IMR-90 (cell line): ENCODE results near the gene KNTC1. TPM values are rescaled to one million over a fixed set of nuclear protein-coding genes. Genes with fewer than 3 reads are reported as not detected.

ENCODE experiments used
- ATAC-seq: fragments of 200-7000 bp; cut with Tn5 transposase; 2 replicates; pipeline ENCODE4 v1.9.1; 2020; ENCODE audit warnings: low read depth, mild to moderate bottlenecking, moderate library complexity
- BruUV-seq: library from RNA; stranded (reverse); fragments of 400-500 nt; replicated peaks from 2 replicates; lab custom pipeline; 2021; lab: Mats Ljungman, UMichigan
- CTCF ChIA-PET: fragments of 300-600 bp; formaldehyde crosslinking; extraction: SDS; loops from one replicate; lab custom pipeline; 2021; ENCODE audit warnings: antibody characterized with exemption; lab: Yijun Ruan, JAX
- POLR2A ChIA-PET: fragments of 300-600 bp; sonication (Branson Sonifier 250); formaldehyde crosslinking; loops from one replicate; lab custom pipeline; 2022; ENCODE audit warnings: antibody characterized with exemption; ENCODE audit not compliant: unreplicated experiment; lab: Charles Lee
- DNase-seq: peaks from one replicate; pipeline ENCODE4 v3.0.0; 2013
- H2AFZ ChIP-seq: replicated peaks from 2 replicates; pipeline ENCODE3; 2013; ENCODE audit warnings: low read length, mild to moderate bottlenecking; ENCODE audit not compliant: poor library complexity
- H2AK5ac ChIP-seq: 2 replicates; pipeline ENCODE4 v1.6.1; 2013; ENCODE audit warnings: low read depth, low read length, inconsistent platforms
- H2AK9ac ChIP-seq: replicated peaks from 2 replicates; pipeline ENCODE3; 2013; ENCODE audit warnings: mild to moderate bottlenecking, low read depth, low read length, moderate library complexity; ENCODE audit not compliant: poor library complexity
- H2BK120ac ChIP-seq: 2 replicates; pipeline ENCODE4 v1.6.1; 2013; ENCODE audit warnings: low read depth, low read length, inconsistent platforms
- H2BK15ac ChIP-seq: 3 replicates; pipeline ENCODE4 v1.6.1; 2013; ENCODE audit warnings: low read depth, low read length, inconsistent platforms
- H2BK20ac ChIP-seq: 2 replicates; pipeline ENCODE4 v1.6.1; 2013; ENCODE audit warnings: low read depth, mild to moderate bottlenecking, inconsistent platforms, low read length, moderate library complexity
- H2BK5ac ChIP-seq: 2 replicates; pipeline ENCODE4 v1.6.1; 2013; ENCODE audit warnings: mild to moderate bottlenecking, low read depth, low read length, inconsistent platforms; ENCODE audit not compliant: poor library complexity, severe bottlenecking
- H3K14ac ChIP-seq: replicated peaks from 2 replicates; pipeline ENCODE4 v1.6.1; 2013; ENCODE audit warnings: low read depth, low read length, inconsistent platforms
- H3K18ac ChIP-seq: 2 replicates; pipeline ENCODE4 v1.6.1; 2013; ENCODE audit warnings: low read depth, low read length, control low read depth
- H3K23ac ChIP-seq: 2 replicates; pipeline ENCODE4 v1.6.1; 2013; ENCODE audit warnings: low read depth, low read length, inconsistent platforms
- H3K27ac ChIP-seq: 2 replicates; pipeline ENCODE4 v1.5.1; 2013; ENCODE audit warnings: mild to moderate bottlenecking, control low read depth, low read length; ENCODE audit not compliant: insufficient read depth
- H3K27me3 ChIP-seq: 2 replicates; pipeline ENCODE4 v1.6.1; 2013; ENCODE audit warnings: low read length; ENCODE audit not compliant: control insufficient read depth, insufficient read depth
- H3K36me3 ChIP-seq: 2 replicates; pipeline ENCODE4 v1.6.1; 2013; ENCODE audit warnings: low read length, mixed read lengths; ENCODE audit not compliant: control insufficient read depth, insufficient read depth
- H3K4ac ChIP-seq: 2 replicates; pipeline ENCODE4 v1.6.1; 2013; ENCODE audit warnings: low read depth, low read length, inconsistent platforms
- H3K4me1 ChIP-seq: 2 replicates; pipeline ENCODE4 v1.6.1; 2013; ENCODE audit warnings: low read length, mixed read lengths; ENCODE audit not compliant: control insufficient read depth, insufficient read depth
- H3K4me2 ChIP-seq: 2 replicates; pipeline ENCODE4 v1.6.1; 2013; ENCODE audit warnings: low read depth, mild to moderate bottlenecking, control low read depth, low read length, moderate library complexity
- H3K4me3 ChIP-seq: 2 replicates; pipeline ENCODE4 v1.5.1; 2013; ENCODE audit warnings: low read depth, mild to moderate bottlenecking, control low read depth, low read length, moderate library complexity; ENCODE audit not compliant: insufficient read depth
- H3K56ac ChIP-seq: 2 replicates; pipeline ENCODE4 v1.6.1; 2013; ENCODE audit warnings: low read length, inconsistent platforms; ENCODE audit not compliant: insufficient read depth; ENCODE audit errors: extremely low read depth
- H3K79me1 ChIP-seq, 2 experiments: 2 replicates each; pipeline ENCODE4 v1.6.1; 2013; ENCODE audit warnings: low read length in 2 of 2, inconsistent platforms in 1 of 2, low read depth in 1 of 2
- H3K9ac ChIP-seq: 2 replicates; pipeline ENCODE4 v1.6.1; 2013; ENCODE audit warnings: low read depth, low read length, control low read depth
- H3K9me1 ChIP-seq: 2 replicates; pipeline ENCODE4 v1.6.1; 2013; ENCODE audit warnings: low read length, inconsistent platforms; ENCODE audit not compliant: insufficient read depth
- H3K9me3 ChIP-seq: 2 replicates; pipeline ENCODE4 v1.6.1; 2013; ENCODE audit warnings: low read length; ENCODE audit not compliant: control insufficient read depth, insufficient read depth
- H4K20me1 ChIP-seq: 2 replicates; pipeline ENCODE4 v1.6.1; 2013; ENCODE audit warnings: low read length, inconsistent platforms; ENCODE audit not compliant: insufficient read depth
- H4K5ac ChIP-seq: 2 replicates; pipeline ENCODE4 v1.6.1; 2013; ENCODE audit warnings: mild to moderate bottlenecking, low read depth, low read length, control low read depth
- H4K8ac ChIP-seq, 2 experiments: 2 replicates each; pipeline ENCODE4 v1.6.1; 2013; ENCODE audit warnings: low read depth in 2 of 2, low read length in 2 of 2, control low read depth in 1 of 2, inconsistent platforms in 1 of 2
- H4K91ac ChIP-seq: 2 replicates; pipeline ENCODE4 v1.6.1; 2013; ENCODE audit warnings: low read depth, low read length, inconsistent platforms; ENCODE audit not compliant: insufficient read depth
- BHLHE40 ChIP-seq: fragments of 150-350 bp; IDR thresholded peaks from 2 replicates; pipeline ENCODE4 v1.6.1; 2016; ENCODE audit warnings: mild to moderate bottlenecking, low read depth, low read length
- CEBPB ChIP-seq: IDR thresholded peaks from 2 replicates; pipeline ENCODE4 v1.6.1; 2012; ENCODE audit warnings: low read depth, low read length, improper control_type of control experiment
- CHD1 ChIP-seq: IDR thresholded peaks from 2 replicates; pipeline ENCODE4 v1.6.1; 2012; ENCODE audit warnings: low read depth, low read length, improper control_type of control experiment
- FOS ChIP-seq: fragments of 150-350 bp; IDR thresholded peaks from 2 replicates; pipeline ENCODE4 v1.6.1; 2016; ENCODE audit warnings: low read depth, low read length
- MAFK ChIP-seq: IDR thresholded peaks from 2 replicates; pipeline ENCODE4 v1.6.1; 2012; ENCODE audit warnings: low read depth, low read length, improper control_type of control experiment
- MAZ ChIP-seq: IDR thresholded peaks from 2 replicates; pipeline ENCODE4 v1.6.1; 2012; ENCODE audit warnings: low read depth, mild to moderate bottlenecking, low read length, improper control_type of control experiment, moderate library complexity, borderline replicate concordance
- MXI1 ChIP-seq: IDR thresholded peaks from 2 replicates; pipeline ENCODE4 v1.6.1; 2012; ENCODE audit warnings: low read depth, mild to moderate bottlenecking, low read length, moderate library complexity, borderline replicate concordance
- NFE2L2 ChIP-seq: fragments of 150-350 bp; IDR thresholded peaks from 2 replicates; pipeline ENCODE4 v1.6.1; 2016; ENCODE audit warnings: low read depth, mild to moderate bottlenecking, low read length
- POLR2A ChIP-seq: IDR thresholded peaks from 2 replicates; pipeline ENCODE4 v1.6.1; 2012; ENCODE audit warnings: mild to moderate bottlenecking, low read depth, low read length
- RAD21 ChIP-seq: IDR thresholded peaks from 2 replicates; pipeline ENCODE4 v1.6.1; 2012; ENCODE audit warnings: low read length, improper control_type of control experiment
- RCOR1 ChIP-seq: IDR thresholded peaks from 2 replicates; pipeline ENCODE4 v1.6.1; 2012; ENCODE audit warnings: mild to moderate bottlenecking, low read length, improper control_type of control experiment; ENCODE audit not compliant: insufficient replicate concordance
- RFX5 ChIP-seq: IDR thresholded peaks from 2 replicates; pipeline ENCODE4 v1.8.0; 2012; ENCODE audit warnings: low read depth, mild to moderate bottlenecking, low read length, moderate library complexity
- SMC3 ChIP-seq: fragments of 150-350 bp; IDR thresholded peaks from 2 replicates; pipeline ENCODE4 v1.6.1; 2016; ENCODE audit warnings: low read depth, mild to moderate bottlenecking, antibody characterized with exemption, low read length, moderate library complexity
- WGBS, 2 experiments: methylation state at CpG; one replicate each; pipeline versions ENCODE4 v1.1.5 to v1.1.7; 2013; ENCODE audit warnings: missing lambda C conversion rate in 2 of 2; ENCODE audit not compliant: insufficient read length in 1 of 2; ENCODE audit errors: extremely low coverage in 2 of 2; 5-methylcytosine and 5-hydroxymethylcytosine counted together
- dilution Hi-C: fragments of 300-500 bp; cut with HindIII; formaldehyde crosslinking; loops from one replicate; pipeline ENCODE4 v1.14.3; 2018; ENCODE audit warnings: low sequenced_read_pairs; ENCODE audit not compliant: unreplicated experiment
- in situ Hi-C: fragments of 300-500 bp; cut with MboI; formaldehyde crosslinking; loops from 3 replicates; pipeline ENCODE4 v1.14.3; 2019; ENCODE audit warnings: low sequenced_read_pairs, inconsistent platforms, mixed read lengths
- intact Hi-C: fragments of 100-400 bp; cut with micrococcal nuclease; formaldehyde crosslinking; loops from 2 replicates; pipeline ENCODE4 v1.10.0; 2022
- polyA plus RNA-seq, 3 experiments: library from polyadenylated mRNA; depleted of rRNA; stranded (reverse); fragments of >200 nt; gene quantifications; 2 replicates each; pipeline ENCODE4 v1.2.3, GENCODE V29; 2012; ENCODE audit warnings: low replicate concordance in 1 of 3
- total RNA-seq: library from RNA; depleted of rRNA; stranded (reverse); fragments of >200 nt; gene quantifications from 2 replicates; pipeline ENCODE4 v1.2.3, GENCODE V29; 2012
- TF ChIP-seq, protein P1 (sequence below): fragments of 150-350 bp; IDR thresholded peaks from 2 replicates; pipeline ENCODE4 v1.6.1; 2016; ENCODE audit warnings: low read depth, mild to moderate bottlenecking, low read length, moderate library complexity, borderline replicate concordance
- TF ChIP-seq, protein P2 (sequence below): fragments of 150-350 bp; IDR thresholded peaks from 2 replicates; pipeline ENCODE4 v1.6.1; 2017; ENCODE audit warnings: mild to moderate bottlenecking, antibody characterized with exemption, low read length, low read depth
- TF ChIP-seq, protein P3 (sequence below): conservative IDR thresholded peaks from 2 replicates; pipeline ENCODE4 v1.5.1; 2012; ENCODE audit warnings: mild to moderate bottlenecking, low read depth, low read length, improper control_type of control experiment

KNTC1 gene
- total and polyA plus RNA-seq, 2 of the 4 experiments (the other 2 are of a cell fraction), result 16.6 to 23.7 TPM

DNA sequence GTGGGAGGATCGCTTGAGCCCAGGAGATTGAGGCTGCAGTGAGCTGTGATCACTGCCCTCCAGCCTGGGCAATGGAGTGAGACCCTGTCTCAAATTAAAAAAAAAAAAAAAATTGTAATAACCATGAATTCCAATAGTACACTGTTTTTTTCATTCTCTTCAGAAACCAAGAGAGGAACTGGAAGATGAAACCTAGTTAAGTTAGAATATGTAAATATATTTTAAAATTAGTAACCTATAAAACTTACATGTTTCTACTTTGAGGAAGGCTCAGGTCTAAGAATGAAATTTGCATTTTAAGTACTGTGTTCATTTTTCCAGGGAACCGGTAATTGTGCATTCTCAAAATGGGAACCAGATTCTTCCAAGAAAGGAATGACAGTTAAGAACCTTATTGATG lies 18.8 kb downstream of the KNTC1 start:
- H3K27ac ChIP-seq, result no peak overlapping the region
- no peak overlapping the region for H3K4ac ChIP-seq
- no peaks in the 10 kb centered on the region for H4K20me1 ChIP-seq
- no peak overlapping the region for H2BK120ac ChIP-seq
- H3K9me1 ChIP-seq, result no peaks in the 10 kb centered on the region
- dilution Hi-C loops (no loop called here), in situ Hi-C loops (no loop called here), intact Hi-C loops (no loop called here)
- TF ChIP-seq BHLHE40 (no peak), RCOR1 (no peak), CHD1 (no peak), POLR2A (no peak), RFX5 (no peak), MXI1 (no peak), MAFK (no peak), CEBPB (no peak), FOS (no peak), SMC3 (no peak), RAD21 (no peak), MAZ (no peak), NFE2L2 (no peak)
- TF ChIP-seq, protein P1, sequence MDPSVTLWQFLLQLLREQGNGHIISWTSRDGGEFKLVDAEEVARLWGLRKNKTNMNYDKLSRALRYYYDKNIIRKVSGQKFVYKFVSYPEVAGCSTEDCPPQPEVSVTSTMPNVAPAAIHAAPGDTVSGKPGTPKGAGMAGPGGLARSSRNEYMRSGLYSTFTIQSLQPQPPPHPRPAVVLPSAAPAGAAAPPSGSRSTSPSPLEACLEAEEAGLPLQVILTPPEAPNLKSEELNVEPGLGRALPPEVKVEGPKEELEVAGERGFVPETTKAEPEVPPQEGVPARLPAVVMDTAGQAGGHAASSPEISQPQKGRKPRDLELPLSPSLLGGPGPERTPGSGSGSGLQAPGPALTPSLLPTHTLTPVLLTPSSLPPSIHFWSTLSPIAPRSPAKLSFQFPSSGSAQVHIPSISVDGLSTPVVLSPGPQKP, result no peak
- TF ChIP-seq, protein P2, sequence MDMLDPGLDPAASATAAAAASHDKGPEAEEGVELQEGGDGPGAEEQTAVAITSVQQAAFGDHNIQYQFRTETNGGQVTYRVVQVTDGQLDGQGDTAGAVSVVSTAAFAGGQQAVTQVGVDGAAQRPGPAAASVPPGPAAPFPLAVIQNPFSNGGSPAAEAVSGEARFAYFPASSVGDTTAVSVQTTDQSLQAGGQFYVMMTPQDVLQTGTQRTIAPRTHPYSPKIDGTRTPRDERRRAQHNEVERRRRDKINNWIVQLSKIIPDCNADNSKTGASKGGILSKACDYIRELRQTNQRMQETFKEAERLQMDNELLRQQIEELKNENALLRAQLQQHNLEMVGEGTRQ, result no peak
- TF ChIP-seq, protein P3, sequence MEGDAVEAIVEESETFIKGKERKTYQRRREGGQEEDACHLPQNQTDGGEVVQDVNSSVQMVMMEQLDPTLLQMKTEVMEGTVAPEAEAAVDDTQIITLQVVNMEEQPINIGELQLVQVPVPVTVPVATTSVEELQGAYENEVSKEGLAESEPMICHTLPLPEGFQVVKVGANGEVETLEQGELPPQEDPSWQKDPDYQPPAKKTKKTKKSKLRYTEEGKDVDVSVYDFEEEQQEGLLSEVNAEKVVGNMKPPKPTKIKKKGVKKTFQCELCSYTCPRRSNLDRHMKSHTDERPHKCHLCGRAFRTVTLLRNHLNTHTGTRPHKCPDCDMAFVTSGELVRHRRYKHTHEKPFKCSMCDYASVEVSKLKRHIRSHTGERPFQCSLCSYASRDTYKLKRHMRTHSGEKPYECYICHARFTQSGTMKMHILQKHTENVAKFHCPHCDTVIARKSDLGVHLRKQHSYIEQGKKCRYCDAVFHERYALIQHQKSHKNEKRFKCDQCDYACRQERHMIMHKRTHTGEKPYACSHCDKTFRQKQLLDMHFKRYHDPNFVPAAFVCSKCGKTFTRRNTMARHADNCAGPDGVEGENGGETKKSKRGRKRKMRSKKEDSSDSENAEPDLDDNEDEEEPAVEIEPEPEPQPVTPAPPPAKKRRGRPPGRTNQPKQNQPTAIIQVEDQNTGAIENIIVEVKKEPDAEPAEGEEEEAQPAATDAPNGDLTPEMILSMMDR, result no peak
- H2BK5ac ChIP-seq, result no peak overlapping the region
- no peak overlapping the region for H2BK20ac ChIP-seq
- no peak overlapping the region for H4K8ac ChIP-seq
- H4K91ac ChIP-seq, result no peak overlapping the region
- H2AFZ ChIP-seq, result no peak overlapping the region
- H2AK9ac ChIP-seq, result no peak overlapping the region
- no peak overlapping the region for H3K4me2 ChIP-seq
- H3K56ac ChIP-seq, result no peak overlapping the region
- BruUV-seq, result no TSS peak
- no peak overlapping the region for H3K23ac ChIP-seq
- no peak overlapping the region for H3K9ac ChIP-seq
- H3K36me3 ChIP-seq, result peaks cover 7% of the 10 kb centered on the region; the same call in 1 of the 2 replicates
- H2BK15ac ChIP-seq, result no peak overlapping the region
- no peak for DNase-seq
- H3K27me3 ChIP-seq, result no peaks in the 10 kb centered on the region
- H4K5ac ChIP-seq, result no peak overlapping the region
- H3K79me1 ChIP-seq, result peaks cover 0 to under 1% of the 10 kb centered on the region in 2 experiments; a peak in 1 of 4 replicates
- WGBS, 2 experiments, result no CpG with 5 or more reads among the region's 2 CpGs
- ChIA-PET CTCF (no interaction called here), POLR2A (no interaction called here)
- no peak for ATAC-seq
- H3K18ac ChIP-seq, result no peak overlapping the region
- no peak overlapping the region for H3K4me3 ChIP-seq
- no peaks in the 10 kb centered on the region for H3K4me1 ChIP-seq
- H3K9me3 ChIP-seq, result no peaks in the 10 kb centered on the region
- H3K14ac ChIP-seq, result no peak overlapping the region
- H2AK5ac ChIP-seq, result no peak overlapping the region
